Breast epithelium (tissue), 3 donors: ENCODE measurements around the gene LAMA3.

Source experiments
- POLR2A ChIP-seq: fragments of 450-650 bp; IDR thresholded peaks from one replicate; pipeline ENCODE4 v1.6.1; 2016; ENCODE audit warnings: antibody characterized with exemption, mild to moderate bottlenecking, moderate library complexity
- POLR2AphosphoS5 ChIP-seq, 3 donors: sonication (generic); formaldehyde crosslinking; IDR thresholded peaks; one replicate each; pipeline ENCODE4 v1.6.1; 2017; ENCODE audit warnings: antibody characterized with exemption in 3 of 3
- TF ChIP-seq, protein P1 (sequence below), 3 donors: fragments of 450-650 bp; IDR thresholded peaks; one replicate each; pipeline ENCODE4 v1.5.1; 2016 to 2017; ENCODE audit warnings: antibody characterized with exemption in 3 of 3, mild to moderate bottlenecking in 3 of 3, moderate library complexity in 3 of 3

DNA sequence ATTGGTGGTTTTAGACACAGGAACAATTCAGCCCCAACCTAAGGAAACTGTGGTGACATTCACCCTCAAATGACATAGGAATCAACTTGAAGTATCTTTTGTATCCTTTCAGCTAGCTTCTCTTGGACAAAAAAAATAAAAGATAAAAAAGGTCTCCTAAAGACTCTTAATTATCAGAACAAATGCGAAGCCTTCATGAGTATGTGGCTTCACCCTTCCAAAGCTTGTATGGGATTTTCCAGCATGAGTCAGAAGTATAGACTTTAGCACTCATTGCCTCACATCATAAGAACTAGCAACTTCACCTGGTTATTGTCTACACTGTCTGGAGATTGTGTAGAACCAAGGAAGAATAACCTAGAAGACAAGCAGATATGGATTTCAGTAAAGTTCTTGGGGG lies 135.4 kb downstream of the LAMA3 start:
- TF ChIP-seq POLR2A, result no peak
- TF ChIP-seq, protein P1, sequence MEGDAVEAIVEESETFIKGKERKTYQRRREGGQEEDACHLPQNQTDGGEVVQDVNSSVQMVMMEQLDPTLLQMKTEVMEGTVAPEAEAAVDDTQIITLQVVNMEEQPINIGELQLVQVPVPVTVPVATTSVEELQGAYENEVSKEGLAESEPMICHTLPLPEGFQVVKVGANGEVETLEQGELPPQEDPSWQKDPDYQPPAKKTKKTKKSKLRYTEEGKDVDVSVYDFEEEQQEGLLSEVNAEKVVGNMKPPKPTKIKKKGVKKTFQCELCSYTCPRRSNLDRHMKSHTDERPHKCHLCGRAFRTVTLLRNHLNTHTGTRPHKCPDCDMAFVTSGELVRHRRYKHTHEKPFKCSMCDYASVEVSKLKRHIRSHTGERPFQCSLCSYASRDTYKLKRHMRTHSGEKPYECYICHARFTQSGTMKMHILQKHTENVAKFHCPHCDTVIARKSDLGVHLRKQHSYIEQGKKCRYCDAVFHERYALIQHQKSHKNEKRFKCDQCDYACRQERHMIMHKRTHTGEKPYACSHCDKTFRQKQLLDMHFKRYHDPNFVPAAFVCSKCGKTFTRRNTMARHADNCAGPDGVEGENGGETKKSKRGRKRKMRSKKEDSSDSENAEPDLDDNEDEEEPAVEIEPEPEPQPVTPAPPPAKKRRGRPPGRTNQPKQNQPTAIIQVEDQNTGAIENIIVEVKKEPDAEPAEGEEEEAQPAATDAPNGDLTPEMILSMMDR (IDR thresholded peaks at IDR 0.05), result no peak
- no peak for TF ChIP-seq POLR2AphosphoS5 (IDR thresholded peaks at IDR 0.05)
